HG02885 (cell line): Measurements from ENCODE around the gene KDM5B.
"Not testable (repeated sequence)": the region's sequence is repeated elsewhere in the genome, so short reads cannot be mapped to it uniquely, and the experiment has no call there.

ENCODE experiments used
- ATAC-seq: cut with Tn5 transposase; IDR thresholded peaks from one replicate; pipeline ENCODE4 v1.9.1; 2021; ENCODE audit warnings: mild to moderate bottlenecking; ENCODE audit not compliant: unreplicated experiment, poor library complexity

KDM5B gene

GRCh38 chr1:202807926-202808757 lies at the start of gene KDM5B:
Gene KDM5B, minus strand, starts transcription at chr1:202808421. Its CDS starts 116 bp downstream, at chr1:202808305.
- no peak for ATAC-seq

- ATAC-seq: no peak
Measured at GRCh38 chr1:202857136-202857610, 49.0 kb upstream of the KDM5B start.

- ATAC-seq: no peak
Measured at GRCh38 chr1:202856014-202856413, 47.8 kb upstream of the KDM5B start.

- no peak for ATAC-seq
Measured at GRCh38 chr1:202854787-202855186, 46.6 kb upstream of the KDM5B start.

GRCh38 chr1:202852163-202852904 lies 44.1 kb upstream of the KDM5B start:
- ATAC-seq: no peak

- ATAC-seq: no peak
Measured at GRCh38 chr1:202850593-202851362, 42.6 kb upstream of the KDM5B start.

- peak; percentile 90 for ATAC-seq
Measured at GRCh38 chr1:202848191-202848542, 39.9 kb upstream of the KDM5B start.

GRCh38 chr1:202844935-202845334 lies 36.7 kb upstream of the KDM5B start:
- ATAC-seq: no peak

- ATAC-seq: no peak
Measured at GRCh38 chr1:202844259-202844658, 36.0 kb upstream of the KDM5B start.

GRCh38 chr1:202843081-202843480 lies 34.9 kb upstream of the KDM5B start:
- ATAC-seq: no peak

GRCh38 chr1:202837746-202838262 lies 29.6 kb upstream of the KDM5B start:
- ATAC-seq: no peak

- no peak for ATAC-seq
Measured at GRCh38 chr1:202836623-202837403, 28.6 kb upstream of the KDM5B start.

- no peak for ATAC-seq
Measured at GRCh38 chr1:202835548-202836072, 27.4 kb upstream of the KDM5B start.

GRCh38 chr1:202834771-202835547 lies 26.7 kb upstream of the KDM5B start:
- no peak for ATAC-seq

- ATAC-seq: no peak
Measured at GRCh38 chr1:202831906-202832305, 23.7 kb upstream of the KDM5B start.

- ATAC-seq: not testable (repeated sequence)
Measured at GRCh38 chr1:202829223-202829622, 21.0 kb upstream of the KDM5B start.

- no peak for ATAC-seq
Measured at GRCh38 chr1:202825748-202826147, 17.5 kb upstream of the KDM5B start.

GRCh38 chr1:202821467-202821866 lies 13.2 kb upstream of the KDM5B start:
- no peak for ATAC-seq

- ATAC-seq: no peak
Measured at GRCh38 chr1:202818819-202819218, 10.6 kb upstream of the KDM5B start.
